ENCODE measurements around the gene C3orf49. TPM values are rescaled to one million over a fixed set of nuclear protein-coding genes. Genes with fewer than 3 reads are reported as not detected.

The C3orf49 gene
- total RNA-seq, 4 donors from 2014 or later = not detected

DNA sequence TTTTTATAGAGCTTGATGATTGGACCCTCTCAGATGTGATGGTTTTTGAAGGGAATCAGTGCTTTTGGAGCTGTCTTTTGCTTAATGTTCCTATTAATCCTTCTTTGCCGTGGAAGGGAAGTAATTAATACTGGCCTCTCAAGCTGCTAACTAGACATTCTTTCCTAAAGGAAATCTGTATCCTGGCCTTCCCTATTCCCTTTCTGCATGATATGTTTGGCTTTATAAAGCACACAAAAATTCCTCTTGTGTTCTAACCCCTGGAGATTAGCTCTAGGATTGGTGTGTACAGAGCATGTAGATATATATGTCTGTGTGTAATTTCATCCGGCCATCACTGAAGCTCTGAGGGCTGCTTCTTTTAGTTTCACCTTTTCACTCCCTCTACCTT, 51.5 kb downstream of the C3orf49 start:
- no peak for ATAC-seq
- Histone ChIP-seq H3K4me3 (no peak overlapping the region), H3K27ac (no peak overlapping the region), H3K4me1 (peaks cover 0 to 13% (median 3%) of the 10 kb centered on the region in 3 donors), H3K27me3 (no peaks in the 10 kb centered on the region), H3K36me3 (no peaks in the 10 kb centered on the region), H3K9me3 (no peaks in the 10 kb centered on the region)
- TF ChIP-seq POLR2AphosphoS5 (IDR thresholded peaks at IDR 0.05) (no peak), EP300 (IDR thresholded peaks at IDR 0.05) (no peak), POLR2A (IDR thresholded peaks at IDR 0.05) (no peak)
- TF ChIP-seq, protein P1, sequence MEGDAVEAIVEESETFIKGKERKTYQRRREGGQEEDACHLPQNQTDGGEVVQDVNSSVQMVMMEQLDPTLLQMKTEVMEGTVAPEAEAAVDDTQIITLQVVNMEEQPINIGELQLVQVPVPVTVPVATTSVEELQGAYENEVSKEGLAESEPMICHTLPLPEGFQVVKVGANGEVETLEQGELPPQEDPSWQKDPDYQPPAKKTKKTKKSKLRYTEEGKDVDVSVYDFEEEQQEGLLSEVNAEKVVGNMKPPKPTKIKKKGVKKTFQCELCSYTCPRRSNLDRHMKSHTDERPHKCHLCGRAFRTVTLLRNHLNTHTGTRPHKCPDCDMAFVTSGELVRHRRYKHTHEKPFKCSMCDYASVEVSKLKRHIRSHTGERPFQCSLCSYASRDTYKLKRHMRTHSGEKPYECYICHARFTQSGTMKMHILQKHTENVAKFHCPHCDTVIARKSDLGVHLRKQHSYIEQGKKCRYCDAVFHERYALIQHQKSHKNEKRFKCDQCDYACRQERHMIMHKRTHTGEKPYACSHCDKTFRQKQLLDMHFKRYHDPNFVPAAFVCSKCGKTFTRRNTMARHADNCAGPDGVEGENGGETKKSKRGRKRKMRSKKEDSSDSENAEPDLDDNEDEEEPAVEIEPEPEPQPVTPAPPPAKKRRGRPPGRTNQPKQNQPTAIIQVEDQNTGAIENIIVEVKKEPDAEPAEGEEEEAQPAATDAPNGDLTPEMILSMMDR (IDR thresholded peaks at IDR 0.05) = no peak
- WGBS, 2 donors (ENCODE audit: low coverage in 1 of 2) = 64 to 67% methylated on average over 2 of the region's 2 CpGs

DNA sequence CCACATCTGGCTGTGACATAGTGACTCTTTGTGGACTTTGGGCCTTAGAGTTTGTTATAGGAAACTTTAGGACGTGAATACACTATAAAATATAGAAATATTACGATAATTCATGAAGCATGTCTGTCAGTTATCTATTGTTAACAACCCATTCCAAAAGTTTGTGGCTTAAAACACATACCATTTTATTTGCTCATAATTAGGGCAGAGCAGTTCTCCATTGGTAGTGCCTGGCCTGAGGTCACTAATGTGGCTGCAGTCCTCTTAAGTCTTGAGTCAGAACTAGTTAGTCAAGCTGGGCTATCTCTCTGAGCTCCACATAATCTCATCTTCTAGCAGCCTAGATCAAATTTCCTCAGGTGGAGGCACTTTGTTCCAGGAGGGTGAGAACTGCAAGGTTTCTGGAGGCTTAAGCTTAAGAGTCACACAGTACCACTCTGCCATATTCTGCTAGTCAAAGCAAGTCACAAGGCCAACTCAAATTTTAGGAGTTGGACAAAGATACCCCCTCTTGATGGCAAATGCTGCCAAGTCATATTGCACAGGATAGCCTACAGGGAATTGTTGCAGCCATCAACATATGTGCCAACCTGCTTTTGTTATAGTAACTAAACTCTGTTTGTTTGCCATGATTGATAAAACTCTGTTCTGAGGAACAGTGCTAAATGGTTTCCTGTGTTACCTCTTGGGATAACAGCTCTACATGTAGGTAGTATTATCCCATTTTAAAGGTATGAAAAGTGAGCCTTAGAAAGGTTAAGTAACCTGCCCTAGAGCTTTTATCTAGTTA, 53.2 kb downstream of the C3orf49 start:
- peaks cover 2 to 30% (median 8%) of the 10 kb centered on the region in 3 donors for H3K4me1 ChIP-seq
- no peaks in the 10 kb centered on the region for H3K36me3 ChIP-seq
- H3K9me3 ChIP-seq = no peaks in the 10 kb centered on the region
- ATAC-seq = no peak
- H3K4me3 ChIP-seq = no peak overlapping the region
- TF ChIP-seq POLR2A (IDR thresholded peaks at IDR 0.05) = no peak
- TF ChIP-seq POLR2AphosphoS5 (IDR thresholded peaks at IDR 0.05) = no peak
- TF ChIP-seq EP300 (IDR thresholded peaks at IDR 0.05) = no peak
- TF ChIP-seq, protein P1 (IDR thresholded peaks at IDR 0.05) = no peak
- H3K27me3 ChIP-seq = no peaks in the 10 kb centered on the region
- H3K27ac ChIP-seq = no peak overlapping the region
- WGBS, 2 donors (ENCODE audit: low coverage in 1 of 2) = 97% methylated on average over 2 of the region's 2 CpGs; no CpG with 5 or more reads in 1 of the 2 donors

DNA sequence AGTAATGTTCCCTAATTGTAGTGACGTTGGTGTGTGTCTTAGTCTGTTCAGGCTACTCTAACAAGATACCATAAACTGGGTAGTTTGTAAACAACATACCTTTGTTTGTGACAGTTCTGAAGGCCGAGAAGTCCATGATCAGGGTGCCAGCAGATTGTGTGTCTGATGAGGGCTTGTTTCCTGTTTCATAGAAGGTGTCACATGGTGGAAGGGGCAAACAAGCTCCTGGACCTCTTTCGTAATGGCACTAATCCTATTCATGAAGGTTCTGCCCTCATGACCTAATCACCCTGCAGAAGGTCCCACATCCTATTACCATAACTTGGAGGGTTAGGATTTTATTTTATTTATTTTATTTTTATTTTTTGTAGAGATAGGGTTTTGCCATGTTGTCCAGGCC, 55.7 kb downstream of the C3orf49 start:
- no peak for TF ChIP-seq POLR2A (IDR thresholded peaks at IDR 0.05)
- no peak for TF ChIP-seq EP300 (IDR thresholded peaks at IDR 0.05)
- no peak for TF ChIP-seq POLR2AphosphoS5 (IDR thresholded peaks at IDR 0.05)
- TF ChIP-seq, protein P1 (IDR thresholded peaks at IDR 0.05) = no peak
- H3K27ac ChIP-seq = no peak overlapping the region
- H3K9me3 ChIP-seq = no peaks in the 10 kb centered on the region
- peaks cover 2 to 43% (median 23%) of the 10 kb centered on the region in 3 donors for H3K4me1 ChIP-seq
- no peaks in the 10 kb centered on the region for H3K27me3 ChIP-seq
- WGBS, 2 donors (ENCODE audit: low coverage in 1 of 2) = 75 to 88% methylated on average over 2 to 3 of the region's 3 CpGs
- no peaks in the 10 kb centered on the region for H3K36me3 ChIP-seq
- H3K4me3 ChIP-seq = no peak overlapping the region
- no peak for ATAC-seq

DNA sequence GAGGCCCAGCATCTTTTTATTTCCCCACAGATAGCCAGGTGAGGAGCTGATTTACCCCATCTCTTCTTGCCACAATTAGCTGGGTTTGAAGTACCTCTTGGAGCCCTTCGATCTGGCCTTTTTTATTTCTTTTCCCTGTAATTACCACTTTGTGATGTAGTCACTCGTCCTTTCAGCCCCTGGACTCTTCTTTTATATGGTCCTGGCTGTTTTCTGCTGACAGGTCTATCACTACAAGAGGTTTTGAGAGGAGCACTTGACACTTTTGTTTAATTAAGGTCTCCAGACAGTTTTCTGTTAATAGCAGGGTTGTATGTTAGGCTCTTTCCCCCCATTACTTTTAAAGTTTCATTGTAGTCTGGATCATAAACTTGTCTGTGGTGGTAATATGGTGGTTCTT, 56.4 kb downstream of the C3orf49 start:
- Histone ChIP-seq H3K4me1 (peaks cover 2 to 41% (median 23%) of the 10 kb centered on the region in 3 donors), H3K9me3 (no peaks in the 10 kb centered on the region), H3K27ac (no peak overlapping the region), H3K27me3 (no peaks in the 10 kb centered on the region), H3K36me3 (no peaks in the 10 kb centered on the region), H3K4me3 (no peak overlapping the region)
- ATAC-seq = no peak
- 90 to 93% methylated on average over 2 of the region's 2 CpGs for WGBS, 2 donors (ENCODE audit: low coverage in 1 of 2)
- TF ChIP-seq POLR2AphosphoS5 (IDR thresholded peaks at IDR 0.05) = no peak
- TF ChIP-seq, protein P1 (IDR thresholded peaks at IDR 0.05) = no peak
- TF ChIP-seq POLR2A (IDR thresholded peaks at IDR 0.05) = no peak
- TF ChIP-seq EP300 (IDR thresholded peaks at IDR 0.05) = no peak

DNA sequence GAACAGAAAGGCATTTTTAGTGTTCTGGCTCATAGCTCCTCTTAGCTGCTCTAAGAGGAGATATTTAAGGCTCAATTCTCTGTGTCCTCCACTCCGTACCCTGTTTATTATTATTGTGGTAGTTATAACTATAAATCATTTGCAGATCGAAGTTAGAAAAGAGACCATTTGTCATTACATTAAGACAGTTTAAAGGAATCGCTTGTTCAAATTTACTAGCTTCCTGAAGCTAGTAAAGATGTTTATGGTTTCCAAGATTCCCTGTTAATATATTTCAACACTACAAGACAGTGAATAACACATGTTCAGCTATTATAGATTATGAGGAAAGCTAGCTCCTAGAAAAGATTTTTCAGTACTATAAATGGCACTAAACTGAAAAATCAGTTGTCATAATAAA, 57.2 kb downstream of the C3orf49 start:
- H3K27ac ChIP-seq = no peak overlapping the region
- TF ChIP-seq POLR2A (IDR thresholded peaks at IDR 0.05) (no peak), EP300 (IDR thresholded peaks at IDR 0.05) (no peak), POLR2AphosphoS5 (IDR thresholded peaks at IDR 0.05) (no peak)
- TF ChIP-seq, protein P1 (IDR thresholded peaks at IDR 0.05) = no peak
- peaks cover 2 to 41% (median 23%) of the 10 kb centered on the region in 3 donors for H3K4me1 ChIP-seq
- H3K36me3 ChIP-seq = no peaks in the 10 kb centered on the region
- H3K27me3 ChIP-seq = no peaks in the 10 kb centered on the region
- 24 to 50% methylated on average over 3 of the region's 3 CpGs for WGBS, 2 donors (ENCODE audit: low coverage in 1 of 2)
- H3K4me3 ChIP-seq = no peak overlapping the region
- ATAC-seq = no peak
- H3K9me3 ChIP-seq = no peaks in the 10 kb centered on the region
